GM21576 (cell line): ENCODE measurements around the gene PRDM1.
"Not testable (repeated sequence)": the region's sequence is repeated elsewhere in the genome, so short reads cannot be mapped to it uniquely, and the experiment has no call there.

Experiments used
- ATAC-seq: cut with Tn5 transposase; IDR thresholded peaks from one replicate; pipeline ENCODE4 v1.9.1; 2021; ENCODE audit warnings: mild to moderate bottlenecking, moderate library complexity; ENCODE audit not compliant: unreplicated experiment

PRDM1 gene

DNA sequence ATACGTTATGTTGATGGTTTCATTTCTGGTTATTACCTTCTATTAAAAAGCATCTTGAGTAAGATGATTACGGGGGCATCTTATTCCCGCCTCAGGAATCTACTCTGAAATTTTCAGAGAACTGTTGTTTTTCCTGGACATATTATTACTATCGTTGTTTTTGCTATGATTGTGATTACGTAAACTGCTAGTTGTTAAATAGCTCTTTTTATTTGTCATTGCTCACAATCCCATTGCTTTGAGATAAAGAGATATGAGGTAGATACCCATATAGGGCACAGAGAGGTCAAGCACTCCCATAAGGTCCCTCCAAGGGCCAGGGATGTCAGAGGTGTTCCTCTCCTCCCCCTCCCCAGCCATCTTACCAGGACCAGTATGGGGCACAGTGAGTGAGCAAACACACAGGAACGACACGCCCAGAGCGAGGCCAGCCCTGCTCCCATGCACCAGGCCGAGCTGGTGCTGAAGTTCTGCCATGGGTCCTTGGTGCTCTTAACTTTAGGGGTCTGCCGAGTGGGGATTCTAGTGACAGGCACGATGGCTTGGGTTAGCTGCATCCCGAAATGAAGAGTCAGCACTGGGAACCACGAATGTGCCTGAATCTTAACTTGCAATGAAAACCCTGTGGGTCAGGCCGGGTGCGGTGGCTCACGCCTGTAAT is 49.9 kb downstream of the PRDM1 start:
- ATAC-seq = no peak

DNA sequence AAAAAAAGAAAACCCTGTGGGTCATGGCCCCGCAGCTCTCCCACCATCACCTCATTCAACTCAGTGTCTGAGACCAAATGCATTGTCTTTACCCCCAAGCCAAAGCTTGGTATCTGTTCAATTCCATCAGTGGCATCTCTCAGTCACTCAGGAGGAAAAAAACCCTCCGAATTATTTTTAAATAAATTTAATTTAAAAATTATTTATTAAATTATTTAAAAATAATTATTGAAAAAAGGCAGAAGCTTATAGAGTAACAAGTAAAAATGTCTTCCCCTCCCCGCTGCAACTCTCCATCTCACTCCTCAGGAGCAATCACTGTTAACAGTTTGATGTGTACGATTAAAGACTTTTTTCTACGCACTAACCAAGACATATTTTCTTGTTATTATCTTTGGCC is 50.7 kb downstream of the PRDM1 start:
- no peak for ATAC-seq

DNA sequence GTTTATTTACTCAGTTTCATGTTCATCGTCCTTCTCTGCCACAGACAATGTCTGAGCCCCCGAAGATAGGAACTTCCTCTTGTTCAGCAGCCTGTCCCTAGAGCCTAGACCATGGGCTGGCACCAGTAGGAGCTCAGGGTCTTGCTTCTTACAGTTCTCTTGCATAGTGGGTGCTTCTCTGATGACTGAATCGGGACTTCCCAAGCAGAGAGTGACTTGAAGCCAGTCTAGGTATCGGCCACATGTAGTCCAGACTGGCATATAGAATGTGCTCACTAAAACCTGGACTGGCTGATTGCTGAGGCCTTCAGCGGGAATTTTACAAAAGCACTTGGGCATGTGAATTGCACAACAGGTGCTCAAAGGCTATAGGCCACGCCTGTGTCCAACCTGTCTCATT is 52.0 kb downstream of the PRDM1 start:
- no peak for ATAC-seq

DNA sequence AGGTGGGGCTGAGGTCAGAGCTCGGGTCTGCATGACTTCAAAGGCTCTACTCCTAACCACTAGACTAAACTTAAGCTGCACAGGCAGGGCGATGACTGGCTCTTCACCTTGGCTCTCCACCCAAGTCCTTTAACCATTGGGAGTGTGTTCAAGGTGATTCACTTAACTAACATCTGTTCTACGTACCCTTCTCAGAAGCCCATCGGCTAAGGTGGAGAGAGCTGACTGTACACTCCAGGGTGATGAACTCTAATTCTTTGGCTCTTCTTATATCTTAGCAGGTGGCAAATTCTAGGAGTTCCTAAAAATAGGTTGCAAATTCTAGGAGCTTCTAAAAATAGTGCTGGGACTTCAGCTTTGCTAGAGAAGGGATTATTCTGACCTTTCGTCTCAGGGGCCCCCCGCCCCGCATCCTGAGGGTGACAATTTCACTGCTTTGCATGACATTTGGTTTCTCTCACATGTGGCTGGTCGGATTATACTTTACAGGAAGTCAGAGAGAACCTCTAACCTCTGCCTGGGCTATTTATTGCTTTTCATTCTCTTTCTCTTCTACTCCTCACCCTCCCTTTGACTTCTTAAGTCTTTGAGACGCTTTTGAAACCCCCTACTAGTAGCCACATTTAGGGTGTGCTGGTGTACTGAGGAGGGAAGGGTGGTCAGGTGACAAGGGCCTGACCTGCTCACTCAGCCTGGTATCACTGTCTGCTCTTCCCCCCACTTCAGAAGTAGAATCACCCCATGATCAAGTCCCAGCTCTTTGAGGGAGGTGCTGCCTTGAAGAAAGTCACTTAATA is 55.5 kb downstream of the PRDM1 start:
- peak; percentile 83 for ATAC-seq

DNA sequence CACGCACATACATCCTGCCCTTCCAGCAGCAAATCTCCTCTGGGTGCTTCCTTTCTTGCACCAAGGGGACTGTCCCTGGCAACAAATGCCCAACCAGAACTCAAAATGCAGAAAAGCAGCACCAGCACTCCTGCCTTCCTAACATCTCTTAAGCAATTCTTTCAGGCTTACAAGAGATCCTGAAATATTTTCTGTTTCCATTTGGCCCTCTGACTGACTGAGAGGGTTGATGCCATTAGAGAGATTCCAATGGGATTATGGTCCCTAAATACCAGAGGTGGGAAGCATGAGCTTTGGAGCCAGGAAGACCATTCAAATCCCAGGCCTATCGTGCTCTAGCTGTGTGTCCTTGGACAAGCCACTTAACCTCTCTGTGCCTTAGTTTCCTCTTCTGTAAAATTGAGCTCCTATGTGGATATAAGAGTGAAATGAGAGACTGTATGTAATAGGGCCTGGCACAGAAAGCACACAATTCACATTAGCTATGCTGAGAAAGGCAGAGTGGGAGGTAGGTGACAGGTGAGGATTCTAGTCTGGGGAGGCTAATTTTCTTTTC is 56.8 kb downstream of the PRDM1 start:
- ATAC-seq = no peak

DNA sequence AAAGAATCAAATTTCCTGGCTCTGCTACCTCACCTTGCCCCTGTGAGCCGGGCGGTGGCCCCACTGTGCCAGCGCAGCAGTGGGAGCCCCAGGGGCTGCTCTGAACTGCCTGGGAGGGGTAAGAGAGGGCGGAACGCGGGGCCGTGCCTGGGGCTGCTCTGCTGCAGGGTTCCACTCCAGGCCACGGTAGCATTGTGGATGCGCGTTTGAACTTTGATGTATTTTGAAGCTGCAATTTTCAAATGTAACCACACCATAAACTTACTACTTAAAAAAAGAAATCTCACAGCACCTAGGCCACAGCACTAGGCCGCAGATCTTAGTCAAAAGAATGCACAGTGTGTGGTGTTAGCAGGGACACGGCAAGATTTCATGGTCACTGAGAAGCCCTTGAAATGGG is 57.5 kb downstream of the PRDM1 start:
- ATAC-seq = no peak

DNA sequence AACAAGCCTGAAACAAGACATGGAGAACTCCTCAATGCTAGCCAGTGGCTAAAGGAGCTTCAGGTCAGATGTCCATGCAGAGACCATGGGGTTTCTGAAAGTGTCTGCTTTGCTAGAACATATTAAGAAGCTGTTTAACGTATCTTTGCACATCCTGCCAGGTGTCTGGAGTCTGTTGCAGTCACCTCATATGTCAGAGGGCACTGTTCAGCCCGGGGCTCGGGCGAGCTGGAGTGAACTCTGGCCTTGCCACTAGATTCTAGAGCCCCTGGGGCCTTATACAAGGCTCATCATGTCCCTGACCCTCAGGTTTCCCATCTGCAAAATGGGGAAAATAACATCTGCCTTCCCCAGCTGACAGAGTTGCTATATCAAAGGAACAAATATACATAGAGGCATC is 59.0 kb downstream of the PRDM1 start:
- no peak for ATAC-seq

DNA sequence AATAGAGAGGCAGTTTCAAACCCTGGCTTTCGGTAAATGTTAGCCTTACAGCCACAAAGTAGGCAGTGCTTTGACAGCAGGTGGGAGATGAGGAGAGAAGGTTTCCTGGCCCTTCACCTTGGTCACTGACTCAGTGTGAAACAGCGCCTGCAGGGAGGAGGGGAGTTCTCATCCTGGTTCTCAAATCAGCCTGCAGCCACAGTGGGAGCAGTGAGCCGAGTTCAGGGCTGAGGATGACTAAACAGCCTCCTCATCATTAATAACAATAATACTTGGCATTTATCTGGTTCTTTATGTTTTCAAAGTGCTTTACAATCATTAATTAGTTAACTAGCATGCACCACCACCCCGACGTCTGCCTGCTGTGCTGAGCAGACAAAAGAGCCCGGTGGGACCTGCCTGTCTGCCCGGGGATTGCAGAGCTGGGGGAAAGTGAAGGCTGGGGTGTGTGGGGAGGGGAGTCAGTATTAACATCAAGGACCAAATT is 59.6 kb downstream of the PRDM1 start:
- ATAC-seq = peak; percentile 29

DNA sequence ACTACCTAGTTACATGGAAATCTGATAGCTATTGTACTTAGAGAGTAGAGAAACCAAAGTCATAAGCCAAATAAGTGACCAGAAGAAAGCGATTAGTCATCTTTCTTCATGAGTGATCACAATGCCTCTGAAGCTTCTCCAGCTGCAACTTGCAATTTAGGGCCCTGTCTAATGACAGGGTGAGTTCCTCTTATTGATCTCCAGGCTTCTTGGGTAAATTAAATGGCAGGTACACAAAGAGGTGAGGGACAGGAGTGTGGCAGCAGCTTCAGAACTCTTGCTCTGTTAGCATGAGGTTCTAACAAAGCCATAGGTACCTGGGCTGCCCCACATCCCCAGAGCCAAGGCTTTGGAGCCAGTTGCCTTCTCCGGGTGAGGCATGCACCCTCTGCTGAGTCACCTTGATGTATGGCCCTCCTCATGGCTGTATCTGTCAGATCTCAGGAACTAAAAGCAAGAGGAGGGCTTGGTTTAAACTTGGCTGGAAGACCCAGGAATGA is 60.8 kb downstream of the PRDM1 start:
- ATAC-seq = peak; percentile 36

DNA sequence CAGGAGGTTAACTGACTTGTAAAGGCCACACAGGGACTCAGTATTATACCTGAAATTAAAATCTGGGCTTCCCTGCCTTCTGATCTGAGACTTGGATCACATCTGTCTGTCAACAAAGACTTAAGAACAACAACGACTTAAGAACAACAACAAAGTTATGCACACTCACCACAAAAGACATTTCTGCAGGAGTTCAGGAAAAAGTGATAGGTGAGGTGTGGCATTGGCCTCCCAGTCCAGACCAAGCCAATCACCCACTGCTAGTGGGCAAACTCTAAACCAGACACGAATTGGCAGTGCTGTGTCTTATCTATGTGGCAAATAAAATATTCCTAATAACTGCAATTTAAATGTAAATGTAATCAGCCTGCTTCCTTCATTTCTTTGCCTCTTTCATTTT is 61.3 kb downstream of the PRDM1 start:
- no peak for ATAC-seq

DNA sequence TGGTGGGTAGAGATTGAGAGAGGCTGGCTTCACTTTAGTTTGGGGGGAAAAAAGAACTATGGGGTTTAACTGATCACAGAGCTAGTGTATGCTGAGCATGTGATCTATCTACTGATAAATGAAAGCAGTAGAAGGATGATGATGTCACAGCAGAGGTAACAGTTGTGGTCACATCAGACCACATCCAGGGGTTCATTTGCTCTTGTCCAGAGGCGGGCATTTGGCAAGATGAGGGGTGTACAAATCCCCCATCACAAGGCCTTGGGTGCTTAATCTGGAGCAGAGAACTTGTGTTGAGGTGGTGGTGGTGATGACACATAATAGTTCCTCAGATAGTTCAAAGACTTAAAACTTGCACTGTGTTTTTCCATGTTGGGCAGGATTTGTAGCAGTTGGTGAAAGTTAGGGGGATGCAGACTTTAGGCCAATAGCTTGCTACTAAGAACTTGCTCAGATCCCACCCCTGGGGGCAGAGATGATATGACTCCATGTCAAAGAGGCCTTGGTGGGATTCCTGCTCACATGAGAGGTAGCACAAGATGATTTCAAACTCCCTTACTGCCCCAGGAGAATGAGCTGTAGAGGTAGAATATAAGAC is 63.4 kb downstream of the PRDM1 start:
- ATAC-seq = no peak

DNA sequence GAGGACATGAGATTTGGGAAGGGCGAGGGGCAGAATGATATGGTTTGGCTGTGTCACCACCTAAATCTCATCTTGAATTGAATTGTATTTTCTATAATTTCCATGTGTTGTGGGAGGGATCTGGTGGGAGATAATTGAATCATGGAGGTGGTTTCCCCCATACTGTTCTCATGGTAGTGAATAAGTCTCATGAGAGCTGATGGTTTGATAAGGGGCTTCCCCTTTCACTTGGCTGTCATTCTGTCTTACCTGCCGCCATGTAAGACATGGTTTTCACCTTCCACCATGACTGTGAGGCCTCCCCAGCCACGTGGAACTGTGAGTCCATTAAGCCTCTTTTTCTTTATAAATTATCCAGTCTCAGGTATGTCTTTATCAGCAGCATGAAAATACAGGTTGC is 66.3 kb downstream of the PRDM1 start:
- not testable (repeated sequence) for ATAC-seq

DNA sequence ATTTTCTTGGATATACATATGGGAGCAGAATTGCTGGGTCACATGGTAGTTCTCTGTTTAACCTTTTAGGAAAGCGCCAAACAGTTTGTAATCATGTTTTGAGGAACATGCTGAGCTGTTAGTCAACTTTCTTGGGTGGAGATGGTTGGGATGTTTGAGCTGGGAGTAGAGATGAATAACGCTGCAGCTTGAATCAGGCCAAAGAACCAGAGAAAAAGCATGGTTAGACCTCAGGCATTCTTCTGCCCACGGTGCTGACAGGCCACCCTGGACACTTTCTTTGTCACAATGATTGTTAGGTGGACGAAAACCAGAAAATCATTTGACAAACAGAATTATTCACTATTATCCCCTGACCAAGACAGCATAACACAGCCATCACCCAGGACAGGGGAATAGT is 66.8 kb downstream of the PRDM1 start:
- no peak for ATAC-seq

DNA sequence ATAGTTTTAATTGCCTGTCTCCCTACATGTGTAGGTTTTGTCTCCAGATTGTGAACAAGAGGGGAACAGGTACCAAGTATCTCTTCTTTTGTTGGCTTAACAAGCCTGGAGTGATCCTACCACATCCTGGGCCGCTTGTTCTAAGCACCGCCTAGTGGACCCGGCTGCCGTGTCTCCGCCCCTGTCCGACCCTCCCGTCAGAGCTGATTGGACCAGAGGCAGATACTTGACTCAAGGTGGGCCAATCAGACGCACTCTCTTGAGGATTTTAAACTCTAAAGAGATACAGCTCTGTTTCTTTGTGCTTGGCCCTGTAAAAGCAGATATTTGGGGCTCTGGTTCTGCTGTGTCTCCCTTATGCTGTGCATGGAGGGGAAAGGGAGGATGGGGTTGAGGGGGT is 68.2 kb downstream of the PRDM1 start:
- ATAC-seq = no peak

DNA sequence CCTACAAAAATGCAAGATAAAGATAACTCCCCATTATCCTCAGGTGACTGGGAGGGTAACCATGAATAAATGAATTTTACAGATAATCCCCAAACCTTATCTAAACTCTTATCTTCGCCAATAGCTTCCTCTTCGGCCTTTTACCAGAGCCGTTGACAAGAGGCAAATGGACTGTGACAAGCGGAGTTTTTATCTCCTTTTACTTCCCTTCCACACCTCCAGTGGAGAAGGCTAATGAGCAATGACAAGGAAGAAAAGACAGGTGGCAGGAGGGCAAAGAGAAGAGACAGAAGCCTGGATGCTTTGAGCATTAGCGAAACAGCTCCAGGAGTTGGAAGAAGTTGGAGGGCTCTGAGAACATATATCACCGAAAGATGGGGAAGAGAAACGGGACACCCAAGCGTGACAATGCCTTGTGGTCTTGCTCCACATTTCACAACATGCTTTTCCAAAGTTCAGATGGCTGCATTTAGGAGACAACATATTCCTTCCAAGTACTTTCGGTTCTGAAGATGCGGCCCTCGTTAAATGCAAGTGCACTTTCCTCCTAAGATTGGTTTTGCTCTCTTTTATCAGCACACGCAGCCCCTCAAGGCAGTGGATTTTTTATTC is 69.2 kb downstream of the PRDM1 start:
- ATAC-seq = no peak

DNA sequence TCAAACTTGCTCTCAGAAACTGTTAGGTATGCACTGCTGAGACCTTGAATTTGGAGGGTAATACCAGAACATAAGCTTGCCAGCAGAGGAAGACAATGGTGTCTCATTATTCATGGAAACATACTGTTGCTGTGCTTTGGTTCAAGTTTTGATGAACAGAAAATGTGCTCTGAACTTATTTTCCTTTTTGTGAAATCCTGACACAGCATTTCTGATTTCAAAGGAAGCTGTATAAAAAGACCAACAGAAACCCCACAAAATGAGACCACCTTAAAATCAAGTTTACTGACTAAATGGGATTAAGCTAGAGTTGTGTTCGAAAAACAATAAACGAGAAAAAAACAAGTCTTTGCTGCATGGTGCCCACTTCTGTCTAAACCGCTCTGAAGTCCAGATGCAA is 70.3 kb downstream of the PRDM1 start:
- ATAC-seq = no peak

DNA sequence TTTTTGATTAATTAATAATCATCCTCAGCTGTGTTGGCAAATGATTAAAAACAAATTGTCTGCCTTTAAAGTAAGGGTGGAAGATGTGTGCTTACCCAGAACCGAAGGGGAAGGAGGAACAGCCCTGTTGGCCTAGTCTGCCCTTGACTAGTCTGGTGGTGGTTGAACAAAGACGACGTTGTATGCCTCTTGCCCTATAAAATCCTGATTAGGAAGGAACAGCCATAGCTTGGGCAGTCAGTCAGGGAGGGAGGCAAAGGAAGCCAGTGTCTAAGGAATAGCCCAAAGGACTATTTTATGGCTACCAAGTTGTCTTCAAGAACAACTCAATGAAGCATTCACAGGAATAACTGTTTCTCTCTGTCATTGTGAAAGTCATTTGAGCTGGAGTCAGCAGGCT is 70.7 kb downstream of the PRDM1 start:
- no peak for ATAC-seq

DNA sequence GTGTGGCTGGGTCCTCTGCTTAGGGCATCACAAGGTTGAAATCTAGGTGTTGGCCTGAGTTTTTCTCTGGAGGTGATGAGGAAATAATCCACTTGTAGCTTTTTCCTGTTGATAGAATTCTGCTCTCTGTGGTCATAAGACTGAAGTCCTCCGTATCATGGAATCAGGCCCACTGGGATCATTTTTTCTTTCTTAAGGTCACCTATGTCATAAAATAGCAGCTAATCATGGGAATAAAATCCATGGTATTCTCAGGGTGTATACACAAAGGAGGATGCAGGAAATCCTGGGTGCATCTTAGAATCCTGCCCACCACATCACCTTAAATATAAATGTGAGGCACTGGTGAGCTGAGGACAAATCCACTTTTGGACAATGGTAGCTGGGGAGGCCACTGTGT is 72.7 kb downstream of the PRDM1 start:
- ATAC-seq = no peak
